Posterior vena cava (tissue), 2 donors: ENCODE data around the gene BICC1. TPM values are rescaled to one million over a fixed set of nuclear protein-coding genes. Genes with fewer than 3 reads are reported as not detected.

Experiments used
- DNase-seq: peaks from one replicate; pipeline ENCODE4 v3.0.0-alpha.2; 2020; ENCODE audit warnings: low spot score
- intact Hi-C, 2 donors: fragments of 100-400 bp; cut with DNase I; formaldehyde crosslinking; loops; one replicate each; pipeline versions ENCODE4 v1.14.1 to v1.14.2; 2022 to 2023
- total RNA-seq, 2 donors: library from RNA; stranded (reverse); fragmentation: NEBNext Ultra II Directional; extraction: Animal tissue kit (Norgen Biotek cat#: 25700); gene quantifications; one replicate each; pipeline ENCODE4 v1.2.1, GENCODE V29; 2021
- donor health status: DM: yes; HTN: yes; CAD: no.
- donor health status: DM: yes; HTN: yes; CAD: no.

The BICC1 gene
- total RNA-seq, 2 donors from 2014 or later, result 28.5 to 46.5 TPM

- intact Hi-C loops, result no loop called here
- DNase-seq, result no peak
Measured at GRCh38 chr10:58555930-58556311, 43.2 kb downstream of the BICC1 start.

DNA sequence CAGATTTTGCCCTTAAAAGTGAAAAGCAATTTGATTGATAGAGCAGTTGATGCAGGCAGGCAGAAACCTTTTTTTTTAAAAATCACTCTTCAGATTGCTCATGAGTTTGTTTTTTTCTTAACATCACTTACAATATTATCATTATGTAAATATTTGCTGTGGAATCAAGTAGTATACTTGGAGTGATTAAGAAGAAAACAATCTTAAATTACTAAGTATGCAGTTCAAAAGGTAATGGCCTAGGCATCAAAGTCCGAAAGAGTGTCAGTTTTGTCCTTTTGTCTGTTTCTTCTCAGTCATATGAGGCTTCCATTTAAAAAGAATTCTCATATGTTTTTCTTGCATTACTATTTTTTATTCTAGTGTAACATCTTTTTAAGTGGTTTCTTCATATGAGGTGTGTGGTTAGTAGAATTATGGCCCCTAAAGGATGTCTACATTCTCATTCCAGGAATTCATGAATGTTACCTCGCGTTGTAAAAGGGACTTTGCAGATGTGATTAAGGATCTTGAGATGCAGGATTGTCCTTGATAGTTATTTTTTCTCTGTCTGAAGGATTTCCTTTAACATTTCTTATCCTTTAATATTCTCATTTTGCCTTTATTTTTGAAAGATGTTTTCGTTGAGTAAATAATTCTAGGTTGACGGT, 44.0 kb downstream of the BICC1 start:
- intact Hi-C loops, result no loop called here

GRCh38 chr10:58557714-58558113, 45.0 kb downstream of the BICC1 start:
- no peak for DNase-seq
- intact Hi-C loops, result no loop called here

More for the DNA sequence above, 44.0 kb downstream of the BICC1 start:
- no peak for DNase-seq

DNA sequence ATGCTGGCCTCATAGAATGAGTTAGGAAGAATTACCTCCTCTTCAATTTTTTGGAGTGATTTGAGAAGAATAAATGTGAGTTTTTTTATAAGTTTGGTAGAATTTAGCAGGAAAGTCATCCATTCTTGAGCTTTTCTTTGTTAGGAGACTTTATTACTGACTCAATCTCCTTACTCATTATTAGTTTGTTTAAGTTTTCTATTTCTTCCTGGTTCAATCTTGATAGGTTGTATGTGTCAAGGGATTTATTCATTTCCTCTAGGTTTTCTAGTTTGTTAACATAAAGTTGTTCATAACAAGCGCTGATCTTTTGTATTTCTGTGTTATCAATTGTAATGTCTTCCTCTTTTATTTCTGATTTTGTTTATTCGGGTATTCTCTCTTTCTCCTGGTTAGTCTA, 47.4 kb downstream of the BICC1 start:
- intact Hi-C loops, result no loop called here
- DNase-seq, result no peak

- intact Hi-C loops, result no loop called here
Measured at GRCh38 chr10:58565271-58565670, 52.6 kb downstream of the BICC1 start.

DNA sequence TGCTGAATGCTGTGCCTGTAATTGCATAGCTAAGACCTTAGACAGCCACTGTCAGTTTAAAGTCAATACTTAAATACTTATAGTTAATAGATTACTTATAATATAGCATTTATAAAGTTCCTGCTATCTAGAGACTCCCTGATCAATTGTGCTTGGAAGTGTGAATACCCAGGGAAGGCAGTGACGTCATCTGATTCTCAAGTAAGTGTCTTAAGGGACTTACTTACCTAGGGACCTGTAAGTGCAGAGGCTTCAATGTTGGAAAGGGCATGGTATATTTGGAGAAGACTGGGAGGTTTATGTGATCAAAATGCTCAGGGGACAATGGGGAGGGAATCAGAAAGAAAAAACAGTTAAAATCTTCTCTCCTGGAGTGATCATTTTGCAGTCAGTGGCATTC, 55.0 kb downstream of the BICC1 start:
- intact Hi-C loops, result no loop called here
- no peak for DNase-seq

More at GRCh38 chr10:58565271-58565670, 52.6 kb downstream of the BICC1 start:
- DNase-seq, result no peak

DNA sequence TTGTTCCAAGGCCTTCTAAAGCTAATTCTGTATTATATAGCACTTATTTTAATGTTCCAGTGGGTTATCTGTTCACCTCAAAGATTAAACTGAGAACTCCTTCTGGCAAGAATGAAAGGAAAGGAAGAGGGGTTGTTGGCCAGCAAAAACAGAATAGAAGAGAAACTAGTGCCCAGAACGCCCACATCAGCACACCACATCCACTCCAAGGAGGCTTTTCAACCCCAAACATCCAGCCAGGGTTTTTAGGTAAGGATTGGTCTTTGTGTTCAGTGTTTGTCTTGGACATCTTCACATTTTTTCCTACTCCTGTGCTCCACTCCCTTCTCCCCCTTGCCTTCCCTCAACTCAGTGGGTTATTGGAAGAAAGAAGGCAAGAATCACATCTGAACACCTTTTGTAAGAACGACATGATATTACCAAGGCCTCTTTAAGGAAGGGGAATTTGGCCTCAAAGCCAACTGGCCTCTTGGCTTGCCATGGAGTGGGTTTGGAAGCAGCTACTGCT, 55.8 kb downstream of the BICC1 start:
- intact Hi-C loops, result no loop called here
- no peak for DNase-seq

DNA sequence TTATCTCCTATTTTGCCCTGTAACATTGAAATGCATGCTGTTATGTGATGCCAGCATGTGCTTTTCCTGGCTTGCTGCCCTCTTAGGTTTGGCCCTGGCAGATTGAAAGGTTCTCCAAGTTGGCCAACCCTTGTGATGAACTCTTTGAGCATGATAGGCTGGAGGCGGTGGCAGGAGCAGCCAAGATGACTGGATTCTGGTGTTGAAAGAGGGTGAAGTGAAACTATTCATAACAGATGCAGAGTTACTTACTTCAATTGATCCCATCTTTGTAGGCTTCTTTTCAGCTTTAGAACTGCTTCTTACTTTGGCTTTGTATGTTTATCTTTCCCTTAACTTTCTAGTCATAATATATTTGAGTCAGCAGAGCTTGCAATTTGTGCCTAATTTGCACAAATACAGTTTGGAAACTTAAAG, 57.6 kb downstream of the BICC1 start:
- DNase-seq, result peak; percentile 81
- intact Hi-C loops, result no loop called here

GRCh38 chr10:58570979-58571378, 58.3 kb downstream of the BICC1 start:
- intact Hi-C loops, result no loop called here
- no peak for DNase-seq

DNA sequence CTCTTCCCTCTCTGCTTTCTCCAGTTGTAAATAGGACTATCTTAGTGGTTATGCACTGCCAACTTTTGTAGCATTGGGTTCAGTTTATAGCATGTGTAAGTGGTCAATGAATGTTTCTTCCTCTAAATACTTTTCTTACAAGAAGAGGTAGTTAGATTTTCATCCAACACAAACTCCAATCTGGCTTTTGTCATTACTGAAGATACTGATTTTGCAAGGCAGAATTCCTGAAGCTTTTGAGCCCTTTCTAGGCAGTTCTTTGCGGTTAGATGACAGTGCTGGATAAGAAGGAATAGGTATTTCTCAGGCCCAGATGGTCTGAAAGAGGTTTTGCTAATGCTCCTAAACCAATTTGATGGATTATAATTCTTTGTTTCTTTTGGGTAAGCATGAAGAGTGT, 60.5 kb downstream of the BICC1 start:
- DNase-seq, result no peak
- intact Hi-C loops, result no loop called here

DNA sequence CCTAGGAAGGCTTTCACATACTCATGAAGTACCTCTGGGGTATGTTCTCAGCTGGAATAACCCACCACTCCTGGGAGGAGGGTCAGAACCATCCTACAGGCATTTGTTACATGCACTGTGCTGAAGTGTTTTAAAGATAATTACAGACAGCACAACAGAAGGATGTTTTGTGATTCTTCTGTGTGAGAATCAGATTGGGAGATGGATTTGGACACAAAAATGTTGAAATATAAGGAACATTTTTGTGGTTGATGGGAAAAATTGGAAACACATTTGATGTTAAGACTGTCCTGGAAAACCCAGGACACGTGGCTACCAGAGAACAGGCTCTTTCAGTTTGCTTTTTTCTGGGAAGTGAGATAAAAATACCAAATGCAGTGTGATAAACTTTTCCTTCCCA, 61.4 kb downstream of the BICC1 start:
- intact Hi-C loops, result no loop called here

DNA sequence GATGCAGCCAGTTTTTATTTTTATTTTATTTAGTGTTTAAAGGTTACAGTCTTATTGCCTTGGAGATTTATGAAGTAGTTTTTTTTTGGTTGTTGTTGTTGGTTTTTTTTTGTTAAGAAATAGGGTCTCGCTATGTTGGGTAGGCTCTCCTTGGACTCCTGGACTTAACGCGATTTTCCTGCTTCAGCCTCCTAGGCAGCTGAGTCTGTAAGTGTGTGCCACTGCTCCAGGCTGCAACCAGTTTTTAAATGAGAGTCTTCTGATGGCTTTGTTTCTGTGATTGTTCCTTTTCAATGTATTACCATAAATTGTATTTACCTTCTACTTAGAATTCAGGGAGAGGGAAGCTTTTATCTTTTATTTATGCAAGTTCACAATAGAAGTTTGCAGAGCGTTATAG, 62.8 kb downstream of the BICC1 start:
- intact Hi-C loops, result no loop called here
- DNase-seq, result no peak

More for the DNA sequence above, 61.4 kb downstream of the BICC1 start:
- DNase-seq, result no peak

GRCh38 chr10:58576751-58577436, 64.2 kb downstream of the BICC1 start:
- intact Hi-C loops, result no loop called here
- DNase-seq, result no peak

- intact Hi-C loops, result no loop called here
Measured at GRCh38 chr10:58577437-58577777, 64.7 kb downstream of the BICC1 start.

DNA sequence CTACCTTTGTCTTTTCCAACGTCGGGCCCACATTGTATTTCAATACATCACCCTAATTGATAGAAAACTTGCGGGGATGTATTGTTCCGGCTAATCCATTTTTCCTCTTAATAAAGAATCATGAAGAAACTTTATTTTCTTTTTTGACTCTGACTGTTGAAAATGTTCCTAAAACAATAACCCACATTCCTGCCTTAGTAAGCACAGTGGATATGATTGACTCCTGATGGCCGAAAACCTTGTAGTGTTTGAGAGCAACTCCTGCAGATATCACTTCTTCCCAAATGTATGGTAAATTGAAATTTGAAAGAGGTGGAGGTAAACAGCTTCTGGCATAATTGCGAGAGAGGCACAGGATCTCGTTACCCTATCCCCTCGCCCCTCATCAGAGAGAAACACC, 65.7 kb downstream of the BICC1 start:
- intact Hi-C loops, result no loop called here
- DNase-seq, result no peak

More at GRCh38 chr10:58577437-58577777, 64.7 kb downstream of the BICC1 start:
- DNase-seq, result no peak

DNA sequence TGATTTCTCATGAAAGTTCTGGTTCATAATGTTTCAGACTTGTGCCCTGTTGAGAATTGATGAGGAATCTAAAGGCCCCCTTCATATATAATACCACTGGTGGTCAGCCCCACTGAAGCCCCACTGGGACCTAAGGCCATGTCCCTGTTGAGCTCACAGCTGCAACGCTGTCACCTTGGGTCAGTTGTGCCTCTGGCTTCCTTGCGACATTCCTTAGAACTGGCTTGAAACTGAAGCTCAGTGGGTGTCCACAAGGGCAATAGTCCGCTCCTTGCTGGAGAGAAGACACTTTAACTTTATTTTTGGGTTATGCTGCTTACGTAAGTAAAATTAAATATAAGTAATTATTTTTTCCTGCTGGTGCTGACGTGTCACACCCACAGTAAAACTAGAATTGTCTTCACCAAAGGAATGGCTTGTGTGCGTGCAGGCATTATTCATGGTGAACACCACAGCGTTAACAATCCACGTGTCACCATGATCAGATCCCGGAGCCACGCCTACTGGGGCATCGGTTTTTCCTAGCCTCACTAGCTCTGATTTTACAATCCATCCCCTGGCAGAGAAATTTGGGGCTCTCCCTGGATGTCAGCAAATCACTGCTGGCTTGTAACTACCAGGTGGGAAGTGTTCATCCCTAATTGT, 66.5 kb downstream of the BICC1 start:
- DNase-seq, result no peak
- intact Hi-C loops, result no loop called here

DNA sequence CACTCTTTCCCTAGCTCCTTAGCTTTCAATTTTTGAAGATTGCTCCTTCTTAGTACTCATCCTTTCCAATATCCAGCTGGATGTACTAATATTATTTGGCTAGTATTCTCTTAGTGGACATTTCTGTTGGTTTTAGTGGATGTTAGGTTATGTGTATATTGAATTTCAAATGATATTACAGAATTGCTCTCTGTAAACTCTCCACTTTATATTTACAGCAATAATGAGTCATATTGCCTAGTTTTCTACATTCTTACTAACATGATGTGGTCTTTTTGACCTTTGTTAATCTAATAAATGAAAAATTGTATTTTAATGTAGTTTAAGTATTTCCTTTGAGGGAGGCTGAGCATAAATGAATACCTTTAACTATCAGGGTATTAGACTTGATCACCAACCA, 69.4 kb downstream of the BICC1 start:
- no peak for DNase-seq
- intact Hi-C loops, result no loop called here

- no peak for DNase-seq
- intact Hi-C loops, result no loop called here
Measured at GRCh38 chr10:58585435-58585834, 72.8 kb downstream of the BICC1 start.

DNA sequence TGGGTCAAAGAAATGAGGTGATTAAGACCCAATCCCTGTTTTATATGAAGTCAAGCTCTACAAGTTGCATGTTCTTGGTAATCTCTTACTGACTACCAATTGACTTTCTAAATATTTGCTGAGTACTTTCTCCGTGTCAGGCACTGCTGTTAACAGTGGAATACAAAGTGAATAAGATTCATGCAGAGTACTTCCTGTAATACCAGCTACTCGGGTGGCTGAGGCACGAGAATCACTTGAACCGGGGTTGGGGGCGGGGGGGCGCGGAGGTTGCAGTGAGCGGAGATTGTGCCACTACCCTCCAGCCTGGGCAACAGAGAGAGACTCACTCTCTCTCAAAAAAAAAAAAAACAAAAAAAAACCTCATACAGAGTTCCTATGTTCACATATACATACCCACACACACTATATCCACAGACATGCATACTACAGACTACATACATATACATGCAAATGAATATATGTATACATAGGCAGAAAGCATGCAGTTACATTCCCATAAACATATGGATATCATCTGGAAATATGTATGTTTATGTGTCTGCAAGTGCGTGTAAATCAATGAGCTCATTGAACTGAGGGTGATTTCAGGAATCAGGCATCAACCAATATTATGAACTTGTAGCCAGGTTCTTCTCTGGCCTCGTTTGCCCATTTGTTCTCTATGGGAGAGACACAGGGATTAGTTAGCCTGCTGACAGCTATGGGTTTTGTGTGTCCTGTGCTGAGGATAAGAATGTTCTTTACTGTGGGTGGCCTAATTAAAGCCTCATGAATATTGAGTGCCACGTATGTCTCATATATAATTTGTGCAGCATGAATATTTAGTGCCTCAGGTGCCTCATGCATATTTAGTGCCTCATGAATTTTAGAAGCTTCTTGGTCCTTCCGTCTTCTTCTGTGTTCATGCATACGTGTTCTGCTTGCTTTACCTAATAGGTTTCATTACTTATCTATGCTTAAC, 73.9 kb downstream of the BICC1 start:
- intact Hi-C loops, result no loop called here

GRCh38 chr10:58587676-58588075, 75.0 kb downstream of the BICC1 start:
- DNase-seq, result no peak
- intact Hi-C loops, result no loop called here

More for the DNA sequence above, 73.9 kb downstream of the BICC1 start:
- no peak for DNase-seq
